Activated effector memory CD4-positive, alpha-beta T cell treated with Interleukin-2 at 50 U/mL for 16 hours (primary cell): Measurements from ENCODE around the gene TIMM44.
A peak's percentile ranks its signal among the peaks of the same experiment; 100 is the strongest.
"Not testable (repeated sequence)": the region's sequence is repeated elsewhere in the genome, so short reads cannot be mapped to it uniquely, and the experiment has no call there.

Source experiments
- DNase-seq: peaks from one replicate; pipeline ENCODE4 v3.0.0-alpha.2; 2020

The TIMM44 gene

DNA sequence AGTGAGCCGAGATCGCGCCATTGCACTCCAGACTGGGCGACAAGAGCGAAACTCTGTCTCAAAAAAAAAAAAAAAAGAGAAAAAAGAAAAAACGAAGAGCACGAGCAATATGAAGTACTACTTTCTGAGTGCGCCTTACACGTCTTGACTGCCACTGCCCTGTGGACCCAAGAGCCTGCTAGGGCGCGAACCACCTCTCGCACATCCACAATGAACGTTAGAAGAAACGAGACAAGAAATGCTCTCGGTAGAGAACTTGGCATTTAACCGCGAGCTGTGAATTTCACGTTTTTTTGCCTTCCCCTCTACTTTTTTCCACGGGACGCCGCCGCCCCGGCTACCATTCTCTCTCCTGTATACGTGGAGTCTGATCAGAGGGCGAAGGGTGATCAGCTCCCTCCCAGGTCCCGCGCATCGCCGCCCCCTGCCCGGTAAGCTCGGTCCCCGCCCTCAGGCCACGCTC, 454 bp downstream of the TIMM44 start:
- DNase-seq, result no peak

DNA sequence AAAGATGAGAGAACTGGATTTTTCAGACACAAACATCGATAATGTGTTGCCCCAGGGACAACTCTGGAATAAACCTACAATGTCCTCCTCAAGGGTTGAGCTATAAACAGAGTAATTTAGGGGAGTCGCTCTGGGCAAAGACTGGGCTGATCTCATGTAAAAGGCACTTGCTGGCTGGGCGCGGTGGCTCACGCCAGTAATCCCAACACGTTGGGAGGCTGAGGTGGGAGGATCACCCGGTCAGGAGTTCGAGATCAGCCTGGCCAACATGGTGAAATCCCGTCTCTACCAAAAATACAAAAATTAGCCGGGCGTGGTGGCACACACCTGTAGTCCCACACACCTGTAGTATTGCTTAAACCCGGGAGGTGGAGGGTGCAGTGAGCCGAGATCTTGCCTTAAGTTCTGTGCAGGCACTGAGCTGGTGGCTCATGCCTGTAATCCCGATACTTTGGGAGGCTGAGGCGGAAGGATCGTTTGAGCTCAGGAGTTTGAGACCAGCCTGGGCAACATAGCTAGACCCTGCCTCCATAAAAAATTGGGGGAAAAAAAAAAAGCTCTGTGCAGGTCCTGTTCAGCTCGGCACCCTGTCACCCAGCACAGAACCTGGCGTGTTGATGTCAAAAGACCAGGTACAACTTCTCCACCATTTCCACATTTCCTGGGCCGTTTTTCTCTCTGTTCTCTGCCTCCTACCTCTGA, 1.4 kb downstream of the TIMM44 start:
- DNase-seq, result no peak

DNA sequence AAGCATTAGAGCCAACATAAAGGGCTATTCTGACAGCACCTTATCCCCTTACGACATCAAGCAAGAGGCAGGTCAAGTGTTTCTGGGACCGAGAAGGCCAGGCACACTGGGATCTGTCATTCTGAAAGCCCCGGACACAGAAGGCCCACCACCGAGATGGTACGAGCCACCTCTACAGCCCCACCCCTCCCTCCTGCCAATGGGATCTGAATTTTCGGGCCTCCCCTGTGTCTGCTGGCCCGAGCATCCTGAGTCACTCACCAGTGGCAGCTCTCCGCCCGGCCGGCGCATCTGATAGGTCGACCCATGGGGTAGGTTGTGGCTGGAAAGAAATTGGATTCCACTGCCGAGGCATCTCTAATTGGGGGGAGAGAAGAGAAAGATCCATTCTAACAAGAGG, 2.6 kb downstream of the TIMM44 start:
- no peak for DNase-seq

DNA sequence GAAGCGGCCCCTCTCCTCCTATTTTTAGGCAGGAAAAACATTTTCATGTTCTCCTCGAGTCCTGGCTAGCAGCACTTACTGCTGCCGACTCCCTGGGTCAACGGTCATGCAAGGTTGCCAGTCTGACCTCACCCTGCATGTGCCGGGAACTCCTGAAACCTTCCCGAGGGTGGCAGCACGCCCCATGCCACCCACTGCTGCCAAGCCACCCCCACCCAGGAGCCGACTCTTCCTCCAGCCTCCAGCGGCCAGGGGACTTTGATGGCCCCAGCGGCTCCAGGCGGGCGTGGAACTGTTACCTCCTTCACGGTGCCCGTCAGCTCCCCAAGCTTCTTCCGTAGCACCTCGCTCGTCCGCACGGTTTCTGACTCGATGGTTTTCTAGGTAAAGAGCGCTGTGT, 8.7 kb downstream of the TIMM44 start:
- DNase-seq, result no peak

DNA sequence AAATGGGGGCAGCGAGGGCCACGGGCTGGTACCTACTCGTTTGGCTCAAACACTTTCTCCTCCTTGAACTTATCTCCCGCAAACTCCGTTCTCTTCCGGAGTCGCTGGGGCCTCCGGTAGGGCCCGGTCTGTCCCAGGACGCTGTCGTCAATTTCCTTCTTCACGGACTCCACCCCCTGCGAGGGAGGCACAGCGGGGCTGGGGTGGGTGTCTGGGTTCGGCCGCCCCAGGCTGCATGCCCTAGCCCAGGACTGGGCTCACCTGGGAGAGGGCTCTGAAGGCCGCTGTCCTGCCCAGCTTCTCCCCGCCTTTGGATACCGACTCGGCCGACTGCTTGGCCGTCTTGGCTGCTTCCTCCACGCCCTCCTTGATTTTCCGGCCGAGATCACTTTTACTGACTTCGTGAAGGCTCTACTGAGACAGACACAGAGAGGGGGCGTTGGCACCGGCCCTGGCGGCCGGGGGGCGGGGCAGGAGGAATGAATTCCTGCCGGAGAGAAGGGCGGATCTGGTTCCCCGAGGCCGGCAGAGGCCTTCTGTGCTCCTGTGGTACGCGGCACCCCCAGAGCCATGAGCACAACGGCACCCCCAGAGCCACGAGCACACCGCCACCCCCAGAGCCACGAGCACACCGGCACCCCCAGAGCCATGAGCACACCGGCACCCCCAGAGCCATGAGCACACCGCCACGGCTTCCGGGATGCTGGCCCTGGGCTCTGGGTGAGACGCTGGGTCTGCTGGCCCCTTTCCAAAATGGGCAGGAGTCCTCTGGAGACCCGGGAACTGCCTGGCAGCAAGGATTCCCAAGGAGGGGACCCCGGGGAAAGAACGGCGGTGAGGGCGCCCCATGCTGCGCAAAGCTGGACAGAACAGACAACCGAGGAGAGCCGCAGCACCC, 9.4 kb downstream of the TIMM44 start:
- DNase-seq, result no peak

DNA sequence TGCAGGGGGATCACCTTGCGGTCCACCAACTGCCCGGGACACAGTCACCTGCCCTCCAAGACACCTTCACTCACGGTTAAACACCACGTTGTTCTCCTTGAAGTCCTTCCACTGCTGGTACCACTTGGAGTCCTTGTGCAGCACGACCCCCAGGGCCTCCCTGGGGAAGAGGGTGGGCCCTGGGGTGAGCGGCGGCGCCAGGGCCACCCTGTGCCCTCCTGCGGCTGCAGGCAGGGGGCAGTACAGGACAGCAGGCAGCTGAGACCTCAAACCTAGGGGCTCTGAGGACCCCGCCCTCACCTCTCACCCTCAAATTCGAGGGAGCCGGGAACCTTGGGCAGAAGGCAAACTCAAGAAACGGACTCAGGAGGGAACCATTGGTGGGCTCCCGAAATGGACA, 10.1 kb downstream of the TIMM44 start:
- no peak for DNase-seq

DNA sequence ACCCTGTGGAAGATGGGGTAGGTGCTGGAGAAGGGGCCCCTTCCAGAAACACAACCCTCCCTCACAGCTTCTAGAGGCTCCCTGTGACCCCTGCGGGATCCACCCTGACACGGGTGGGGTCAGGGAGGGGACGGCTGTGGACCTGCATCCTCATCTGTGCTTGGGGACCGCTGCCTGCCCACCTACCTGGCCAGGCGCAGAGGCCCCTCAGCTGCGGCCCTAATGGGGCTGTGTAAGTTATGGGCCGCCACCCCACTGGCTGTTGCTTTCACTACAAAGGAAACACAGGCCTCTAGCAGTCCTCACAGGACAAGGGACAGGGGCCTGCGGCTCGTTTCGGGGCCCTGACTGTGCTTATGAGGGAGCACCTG, 10.6 kb downstream of the TIMM44 start:
- DNase-seq, result no peak

DNA sequence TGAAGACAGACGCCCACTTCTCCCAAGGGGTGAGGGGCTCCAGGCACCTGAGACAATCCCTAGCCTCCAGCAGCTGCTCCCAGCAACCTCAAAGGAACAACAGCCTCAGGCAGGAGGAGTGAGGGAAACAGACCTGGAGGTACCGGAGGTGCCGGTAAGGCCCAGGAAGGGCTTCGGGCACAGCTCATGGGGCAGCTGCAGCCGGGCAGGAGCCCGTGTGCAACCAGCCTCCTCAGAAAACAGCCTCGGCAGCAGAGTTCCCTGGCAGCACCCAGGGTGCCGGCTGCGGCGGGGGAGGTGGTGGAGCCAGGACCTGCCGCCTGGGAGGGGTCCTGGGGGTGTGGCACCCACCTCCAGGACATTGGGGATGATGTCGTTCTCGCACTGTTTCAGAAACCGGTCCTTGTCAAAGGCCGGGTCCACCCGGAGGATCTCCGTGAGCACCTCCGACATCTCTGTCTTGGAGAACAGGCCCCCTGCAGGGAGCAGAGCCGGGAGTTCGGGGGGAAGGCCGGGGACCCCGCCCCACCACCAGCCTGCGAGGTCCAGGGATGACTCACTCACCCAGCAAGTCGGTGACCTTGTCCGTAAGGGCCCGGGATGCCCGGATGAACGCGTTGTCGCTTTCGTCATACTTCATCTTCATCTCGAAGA, 11.1 kb downstream of the TIMM44 start:
- DNase-seq, result no peak

DNA sequence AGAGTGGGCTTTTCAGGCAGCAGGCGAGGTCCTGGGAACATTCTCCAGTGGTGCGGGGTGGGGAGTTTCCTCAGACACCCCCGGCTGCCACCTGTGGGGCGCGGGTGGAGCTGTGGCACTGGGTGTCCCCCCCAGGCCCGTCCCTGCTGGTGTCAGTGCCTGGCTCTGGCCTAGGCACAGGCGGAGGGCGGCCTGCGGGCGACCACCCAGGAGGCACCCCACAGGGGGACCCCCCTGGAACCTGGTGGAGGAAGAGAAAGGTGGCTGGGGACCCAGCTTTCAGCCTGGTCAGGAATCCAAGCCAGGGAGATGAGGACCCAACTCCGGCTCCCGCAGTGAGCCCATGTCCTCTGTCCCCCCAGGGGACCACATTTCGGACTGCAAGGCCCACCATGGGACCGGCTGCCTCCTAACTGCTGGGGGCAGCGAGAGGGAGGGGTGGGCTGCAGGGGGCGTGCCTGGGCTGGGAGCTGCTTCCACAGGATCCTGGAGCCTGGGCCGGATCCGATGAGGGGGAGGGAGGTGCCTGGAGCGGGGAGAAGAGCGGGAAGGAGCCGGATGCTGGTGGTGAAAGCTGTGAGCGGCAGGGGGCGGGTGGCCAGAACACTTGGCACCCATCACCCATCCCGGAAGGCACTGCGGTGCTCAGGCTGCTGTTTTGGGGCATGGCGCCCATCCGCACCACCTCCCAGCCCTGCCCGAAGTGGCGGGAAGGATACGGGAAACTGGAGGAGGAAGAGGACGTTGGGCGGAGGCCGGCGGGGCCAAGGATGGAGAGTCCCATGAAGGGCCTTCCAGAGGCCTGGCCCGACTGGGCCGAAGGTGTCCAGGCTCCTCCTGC, 12.0 kb downstream of the TIMM44 start:
- no peak for DNase-seq

DNA sequence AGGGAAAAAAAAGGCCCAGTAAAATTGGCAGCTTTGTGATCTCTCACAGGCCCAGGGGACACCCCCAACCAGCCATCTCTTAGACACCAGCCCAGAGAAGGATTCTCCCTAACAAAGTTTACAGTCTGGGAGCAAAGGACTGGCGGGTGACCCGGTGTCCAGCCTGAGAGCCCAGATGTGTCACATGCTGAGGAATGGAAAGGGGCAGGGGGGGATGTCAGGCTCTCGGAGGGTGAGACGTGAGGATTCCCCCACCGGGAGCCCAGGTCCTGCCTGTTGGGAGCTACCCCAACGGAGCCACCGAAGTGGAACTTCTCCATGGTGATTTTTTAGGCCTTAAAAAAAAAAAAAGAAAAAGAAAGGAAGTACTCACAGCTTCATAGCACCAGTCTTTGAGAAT, 12.7 kb downstream of the TIMM44 start:
- DNase-seq, result no peak

DNA sequence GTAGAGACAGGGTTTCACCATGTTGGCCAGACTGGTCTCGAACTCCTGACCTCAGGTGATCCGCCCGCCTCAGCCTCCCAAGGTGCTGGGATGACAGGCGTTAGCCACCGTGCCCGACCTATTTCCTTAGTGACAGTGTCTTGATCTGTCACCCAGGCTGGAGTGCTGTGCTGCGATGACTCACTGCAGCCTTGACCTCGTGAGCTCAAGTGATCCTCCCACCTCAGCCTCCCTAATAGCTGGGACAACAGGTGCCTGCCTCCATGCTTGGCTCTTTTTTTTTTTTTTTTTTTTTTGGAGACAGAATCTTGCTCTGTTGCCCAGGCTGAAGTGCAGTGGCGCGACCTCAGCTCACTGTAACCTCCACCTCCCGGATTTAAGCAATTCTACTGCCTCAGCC, 13.4 kb downstream of the TIMM44 start:
- not testable (repeated sequence) for DNase-seq

DNA sequence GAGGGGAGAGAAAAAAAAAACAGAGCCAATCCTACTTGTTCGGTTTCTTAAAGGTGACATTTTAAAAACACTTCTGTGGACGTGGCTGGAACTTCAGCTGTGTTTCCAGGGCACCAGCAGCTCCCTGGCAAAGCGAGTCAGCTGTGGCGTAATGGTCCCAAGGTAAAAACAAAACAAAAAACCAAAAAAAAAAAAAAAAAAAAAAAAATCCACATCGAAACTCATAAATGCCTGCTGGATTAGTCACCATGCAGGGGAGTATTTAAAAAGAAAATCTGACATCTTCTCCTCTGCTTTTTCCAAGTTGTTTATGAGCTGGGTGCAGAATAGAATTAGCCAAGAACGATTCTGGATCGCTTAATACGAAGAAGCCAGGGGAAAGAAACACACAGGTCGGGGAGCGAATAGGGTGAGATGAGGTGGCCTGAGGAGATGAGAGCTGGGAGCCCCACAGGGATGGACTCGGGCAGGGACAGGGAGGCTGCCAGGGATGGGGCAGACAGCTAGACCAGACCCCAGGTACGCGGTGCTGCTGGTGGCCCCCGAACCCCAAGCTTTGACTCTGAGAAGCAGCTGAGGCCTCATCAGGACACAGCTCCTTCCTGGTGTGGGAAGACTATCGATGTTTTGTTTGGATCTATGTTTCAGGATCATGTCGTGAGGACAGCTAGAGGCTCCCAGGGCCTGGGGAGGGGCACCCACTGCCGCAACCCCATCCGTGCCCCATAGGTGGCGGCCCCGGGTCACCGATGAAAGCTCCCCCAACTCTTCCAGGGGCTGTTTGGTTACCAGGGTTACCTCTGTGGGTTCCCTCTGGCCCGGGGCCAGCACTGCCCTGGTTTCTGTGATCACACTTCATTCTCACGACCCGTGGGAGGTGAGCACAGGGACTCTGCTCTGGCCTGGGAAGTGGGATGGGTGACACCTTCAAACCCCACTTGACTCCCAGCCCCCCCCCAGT, 14.4 kb downstream of the TIMM44 start:
- DNase-seq, result peak; percentile 49

DNA sequence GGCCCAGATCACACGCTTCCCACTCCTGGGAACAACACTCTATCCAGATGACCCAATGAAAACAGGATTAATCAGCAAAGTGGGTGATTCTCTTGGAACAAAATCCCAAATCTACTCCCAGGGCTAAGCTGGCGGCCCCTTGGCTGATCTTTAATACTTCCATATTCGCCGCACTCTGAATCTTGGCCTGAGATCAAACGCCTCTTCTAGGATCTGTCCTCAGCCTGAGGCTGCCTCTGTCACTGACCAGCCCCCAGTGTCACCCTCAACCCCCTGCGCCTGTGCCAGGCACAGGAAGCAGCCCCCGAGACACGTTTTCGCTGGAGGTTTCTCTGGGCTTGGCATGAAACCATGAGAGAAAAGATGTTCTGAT, 15.1 kb downstream of the TIMM44 start:
- no peak for DNase-seq

DNA sequence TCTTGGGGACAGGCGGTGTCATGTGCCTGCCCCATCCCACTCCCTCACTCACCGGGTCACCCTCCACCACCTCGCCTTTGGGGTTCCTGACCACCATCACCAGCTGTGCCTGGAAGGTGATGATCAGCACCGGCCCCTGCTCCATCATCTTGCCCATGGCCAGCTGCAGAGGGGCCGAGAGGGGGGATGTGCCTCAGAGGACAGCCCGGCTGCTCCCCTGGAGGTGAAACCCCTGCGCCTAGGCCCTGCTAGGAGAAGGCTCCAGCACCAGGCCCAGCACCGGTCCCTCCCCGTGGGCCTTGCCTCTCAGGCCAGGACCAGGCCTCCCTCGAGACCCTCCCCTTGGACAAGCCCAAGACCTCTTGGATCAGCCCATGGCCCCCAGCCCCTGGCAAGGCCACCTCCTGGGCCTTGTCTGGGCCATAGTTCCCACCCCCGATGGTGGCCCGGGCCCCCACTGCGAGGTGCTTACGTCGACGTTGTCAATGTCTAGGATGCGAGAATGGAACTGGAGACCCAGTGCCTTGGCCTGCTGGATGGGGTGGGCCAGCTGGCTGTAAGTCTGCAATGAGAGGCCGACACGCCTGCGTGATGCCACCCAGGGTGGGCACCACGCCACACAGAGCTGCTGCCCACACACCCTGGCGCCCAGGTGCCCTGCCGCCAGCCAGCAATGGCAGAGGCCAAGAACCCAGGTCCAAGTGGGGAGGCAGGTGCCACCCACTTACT, 15.7 kb downstream of the TIMM44 start:
- no peak for DNase-seq

DNA sequence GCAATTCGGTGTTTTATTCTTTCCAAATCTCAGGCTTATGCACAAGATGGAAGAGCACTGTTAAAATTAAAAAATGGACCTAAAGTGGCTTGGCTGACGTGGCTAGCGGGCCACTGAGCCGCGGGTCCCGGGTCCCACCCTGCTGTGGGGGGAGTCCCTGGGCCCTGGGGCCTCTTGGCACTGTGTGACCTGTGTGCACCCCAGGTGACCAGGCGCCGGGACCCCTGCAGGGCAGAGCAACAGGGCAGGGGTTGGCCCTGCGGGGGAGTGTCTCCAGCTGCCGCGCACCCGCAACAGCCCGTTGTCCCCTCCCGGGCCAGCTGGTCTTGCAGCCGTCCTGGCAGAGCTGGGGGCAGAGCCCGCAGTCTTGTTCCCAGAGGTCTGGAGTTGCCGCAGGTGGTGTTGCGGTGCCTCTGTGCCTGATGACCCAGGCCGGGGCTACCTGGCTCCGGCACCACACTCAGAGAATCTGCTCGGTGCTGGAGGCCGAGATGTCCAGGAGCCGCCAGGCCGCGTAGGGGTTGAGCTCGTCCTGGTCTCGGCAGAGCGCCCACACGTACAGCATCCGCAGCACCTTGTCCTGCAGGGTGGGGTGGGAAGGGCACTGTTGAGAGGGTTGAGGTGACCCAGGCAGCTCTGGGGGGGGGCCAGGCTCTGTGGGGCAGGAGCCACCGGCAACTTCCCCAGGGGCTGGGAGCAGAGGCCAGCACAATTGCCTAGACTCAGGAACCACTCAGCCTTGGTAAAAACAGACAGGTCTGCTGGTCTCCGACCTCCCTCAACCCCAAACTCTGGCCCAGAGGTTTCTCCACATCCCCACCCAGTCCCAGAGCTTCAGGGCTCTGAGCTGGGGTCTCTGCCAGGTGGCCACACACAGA, 16.5 kb downstream of the TIMM44 start:
- no peak for DNase-seq

DNA sequence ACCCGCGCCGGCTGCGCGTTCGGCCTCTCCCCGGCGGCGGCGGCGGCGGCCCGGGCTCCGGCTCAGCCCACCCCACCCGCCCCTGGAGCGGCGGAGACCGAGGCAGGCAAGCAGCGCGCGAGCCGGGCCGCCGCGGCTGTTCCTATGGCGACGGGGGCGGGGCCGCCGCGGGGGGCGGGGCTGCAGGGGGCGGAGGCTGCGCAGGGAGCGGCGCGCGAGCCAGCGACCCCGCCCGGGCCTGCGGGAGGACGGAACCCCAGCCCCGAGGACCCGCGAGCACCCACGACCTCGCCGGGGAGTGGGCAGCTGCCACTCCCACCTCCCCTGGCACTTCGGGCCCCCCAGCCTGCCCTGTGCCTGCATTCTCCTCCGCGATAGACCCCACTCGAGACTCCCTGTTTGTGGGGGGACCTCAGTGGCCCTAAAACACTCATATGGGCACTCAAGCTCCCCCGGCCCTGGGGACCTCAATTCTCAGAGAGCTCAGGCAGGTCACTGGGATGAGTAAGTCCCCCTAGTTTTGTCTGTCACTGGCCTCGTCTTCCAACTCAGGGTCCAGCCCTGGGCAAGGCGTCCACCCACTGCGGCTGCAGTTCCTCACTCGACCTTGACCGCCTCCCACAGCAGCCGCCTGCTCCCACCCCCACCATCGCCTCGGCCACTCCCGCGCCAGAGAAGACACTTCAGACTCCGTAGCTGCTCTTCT, 17.3 kb downstream of the TIMM44 start, which contains the start of gene CTXN1:
Gene CTXN1, minus strand, starts transcription at position 115 of the 706 bp plus-strand sequence. CDS start 597 bp downstream, outside the sequence.
- peak; percentile 71 for DNase-seq

DNA sequence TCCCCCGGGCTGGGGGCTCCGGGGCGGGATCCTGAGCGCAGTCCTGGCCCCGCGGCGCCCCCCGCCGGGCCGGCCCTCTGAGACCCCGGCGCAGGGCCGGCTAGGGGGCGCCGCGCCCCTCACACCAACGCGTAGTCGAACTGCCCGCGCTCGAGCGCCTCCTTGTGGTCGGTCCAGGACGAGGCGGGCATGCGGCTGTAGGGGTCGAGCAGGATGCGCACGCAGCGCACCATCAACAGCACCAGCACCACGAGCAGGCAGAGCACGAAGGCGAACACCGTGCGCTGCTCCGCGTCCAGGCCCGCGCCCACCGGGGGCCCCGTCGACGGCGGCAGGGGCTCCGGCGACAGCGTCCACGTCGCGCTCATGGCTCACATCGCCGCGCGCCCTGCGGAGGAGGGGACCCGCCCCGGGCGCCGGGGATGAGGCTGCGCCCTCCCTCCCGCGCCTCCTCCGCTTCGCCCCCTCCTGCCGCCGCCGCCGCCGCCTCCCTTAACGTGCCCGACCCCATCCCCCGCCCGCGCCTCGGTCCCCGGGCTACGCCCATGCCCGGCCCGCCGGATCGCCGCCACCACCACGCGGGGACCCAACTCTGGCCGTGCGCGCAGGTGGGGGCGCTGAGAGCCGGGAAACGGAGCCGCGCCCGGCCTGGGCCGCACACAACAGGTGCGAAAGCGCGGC, 18.2 kb downstream of the TIMM44 start:
- peak; percentile 53 for DNase-seq

DNA sequence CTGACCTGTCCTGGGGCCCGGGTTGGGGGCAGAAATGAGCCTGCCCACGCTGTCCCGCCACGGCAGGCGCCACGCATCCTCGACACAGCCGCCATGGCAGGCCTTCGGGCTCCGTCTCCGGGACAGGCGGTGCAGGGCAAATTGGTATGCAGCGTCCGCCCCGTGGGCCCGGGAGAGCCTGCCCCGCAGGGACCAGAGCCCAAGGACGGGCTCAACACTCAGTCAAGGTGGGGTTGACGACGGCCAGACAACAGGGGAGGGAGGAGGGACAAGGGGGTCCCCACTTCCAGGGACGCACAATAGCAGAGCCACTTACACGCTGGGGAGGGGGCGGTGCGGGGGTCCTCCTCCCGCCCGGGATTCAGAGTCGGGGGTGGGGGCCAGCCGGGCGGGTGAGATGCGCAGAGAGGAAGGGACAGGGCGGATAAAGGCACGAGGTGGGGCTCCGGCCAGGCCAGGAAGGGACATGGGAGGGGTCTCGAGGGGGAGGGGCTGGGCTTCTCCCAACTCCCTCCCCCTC, 18.8 kb downstream of the TIMM44 start:
- no peak for DNase-seq
